Neural crest cell (in vitro differentiated cells): ENCODE results near the gene CAV2. TPM values are rescaled to one million over a fixed set of nuclear protein-coding genes. Genes with fewer than 3 reads are reported as not detected.

Experiments used
- DNase-seq: peaks from one replicate; pipeline ENCODE4 v3.0.0; 2021; ENCODE audit warnings: low read depth, mixed read lengths, low spot score
- H3K27ac Mint-ChIP-seq: one replicate; pipeline ENCODE4 v1.8.0; 2021; ENCODE audit warnings: mild to moderate bottlenecking, mixed read lengths; ENCODE audit not compliant: unreplicated experiment
- H3K27me3 Mint-ChIP-seq: 2 replicates; pipeline ENCODE4 v1.8.0; 2021; ENCODE audit warnings: low read depth, mild to moderate bottlenecking, mixed read lengths
- H3K36me3 Mint-ChIP-seq: 2 replicates; pipeline ENCODE4 v1.8.0; 2021; ENCODE audit warnings: low read depth, mild to moderate bottlenecking, mixed read lengths
- H3K4me1 Mint-ChIP-seq: 2 replicates; pipeline ENCODE4 v1.8.0; 2021; ENCODE audit warnings: mixed read lengths
- H3K4me3 Mint-ChIP-seq: one replicate; pipeline ENCODE4 v1.8.0; 2021; ENCODE audit warnings: mild to moderate bottlenecking, mixed read lengths
- H3K9me3 Mint-ChIP-seq: 2 replicates; pipeline ENCODE4 v1.8.0; 2021; ENCODE audit warnings: mixed read lengths
- CTCF ChIP-seq: fragments of 200-600 bp; sonication (generic); conservative IDR thresholded peaks from 2 replicates; pipeline ENCODE4 v1.5.0; 2021; ENCODE audit warnings: antibody characterized with exemption, mild to moderate bottlenecking
- total RNA-seq: library from RNA; stranded (reverse); gene quantifications from 2 replicates; pipeline ENCODE4 v1.2.1, GENCODE V29; 2021

The CAV2 gene
- total RNA-seq, 1 donor from 2014 or later: 1.9 TPM

- H3K36me3 Mint-ChIP-seq: no peaks in the 10 kb centered on the region
- no peak for DNase-seq
- no peaks in the 10 kb centered on the region for H3K9me3 Mint-ChIP-seq
- H3K27ac Mint-ChIP-seq: no peak overlapping the region
- no peak overlapping the region for H3K4me3 Mint-ChIP-seq
- H3K4me1 Mint-ChIP-seq: peaks cover 3% of the 10 kb centered on the region
- no peak for TF ChIP-seq CTCF
- H3K27me3 Mint-ChIP-seq: no peaks in the 10 kb centered on the region
Measured at GRCh38 chr7:116553168-116553964, 53.8 kb downstream of the CAV2 start.

GRCh38 chr7:116554436-116554835 is 54.9 kb downstream of the CAV2 start:
- H3K4me1 Mint-ChIP-seq: peaks cover 3% of the 10 kb centered on the region
- H3K27ac Mint-ChIP-seq: no peak overlapping the region
- no peak for TF ChIP-seq CTCF

GRCh38 chr7:116554911-116555310 is 55.4 kb downstream of the CAV2 start:
- Mint-ChIP-seq H3K36me3 (no peaks in the 10 kb centered on the region), H3K4me3 (no peak overlapping the region), H3K27ac (no peak overlapping the region), H3K4me1 (peaks cover 6% of the 10 kb centered on the region), H3K9me3 (no peaks in the 10 kb centered on the region), H3K27me3 (no peaks in the 10 kb centered on the region)
- no peak for DNase-seq
- TF ChIP-seq CTCF: no peak

More at GRCh38 chr7:116554436-116554835, 54.9 kb downstream of the CAV2 start:
- no peaks in the 10 kb centered on the region for H3K9me3 Mint-ChIP-seq
- no peaks in the 10 kb centered on the region for H3K27me3 Mint-ChIP-seq
- H3K4me3 Mint-ChIP-seq: no peak overlapping the region
- no peaks in the 10 kb centered on the region for H3K36me3 Mint-ChIP-seq
- no peak for DNase-seq

- Mint-ChIP-seq H3K36me3 (no peaks in the 10 kb centered on the region), H3K4me3 (no peak overlapping the region), H3K27me3 (no peaks in the 10 kb centered on the region), H3K4me1 (peaks cover 15% of the 10 kb centered on the region), H3K27ac (no peak overlapping the region), H3K9me3 (peaks cover 6% of the 10 kb centered on the region)
- no peak for DNase-seq
- TF ChIP-seq CTCF: no peak
Measured at GRCh38 chr7:116557066-116557585, 57.6 kb downstream of the CAV2 start.

GRCh38 chr7:116557901-116558300 is 58.4 kb downstream of the CAV2 start:
- H3K4me3 Mint-ChIP-seq: no peak overlapping the region

More at GRCh38 chr7:116557901-116558300, 58.4 kb downstream of the CAV2 start:
- H3K27me3 Mint-ChIP-seq: peaks cover 2% of the 10 kb centered on the region
- H3K27ac Mint-ChIP-seq: no peak overlapping the region
- H3K36me3 Mint-ChIP-seq: no peaks in the 10 kb centered on the region
- DNase-seq: no peak
- peaks cover 6% of the 10 kb centered on the region for H3K9me3 Mint-ChIP-seq
- no peak for TF ChIP-seq CTCF
- peaks cover 15% of the 10 kb centered on the region for H3K4me1 Mint-ChIP-seq

Other genes with a start within 250 kb of the CAV2 start
- gene CAV1, start 25.3 kb downstream of the CAV2 start, total RNA-seq: 3.7 and 5.3 TPM in 2 replicates
- 3.4 and 4.0 TPM in 2 replicates for gene MET, start 172.5 kb downstream of the CAV2 start, total RNA-seq